KOPT-K1 (cell line): Measurements from ENCODE around the gene UGT3A2.
A peak's percentile ranks its signal among the peaks of the same experiment; 100 is the strongest.

ENCODE experiments used
- H3K27ac ChIP-seq: fragments of 200-600 bp; sonication (generic); 2 replicates; pipeline ENCODE4 v1.5.1; 2016; ENCODE audit warnings: antibody characterized with exemption, mild to moderate bottlenecking, low read depth, low read length; ENCODE audit not compliant: poor library complexity, severe bottlenecking
- H3K36me3 ChIP-seq: fragments of 200-600 bp; sonication (generic); 2 replicates; pipeline ENCODE4 v1.5.1; 2017; ENCODE audit warnings: antibody characterized with exemption, mild to moderate bottlenecking, low read length, moderate library complexity; ENCODE audit not compliant: insufficient read depth
- H3K9me3 ChIP-seq: fragments of 200-600 bp; sonication (generic); 2 replicates; pipeline ENCODE4 v1.5.1; 2017; ENCODE audit warnings: antibody characterized with exemption, low read length, mild to moderate bottlenecking; ENCODE audit not compliant: insufficient read depth, poor library complexity, severe bottlenecking

UGT3A2 gene, protein sequence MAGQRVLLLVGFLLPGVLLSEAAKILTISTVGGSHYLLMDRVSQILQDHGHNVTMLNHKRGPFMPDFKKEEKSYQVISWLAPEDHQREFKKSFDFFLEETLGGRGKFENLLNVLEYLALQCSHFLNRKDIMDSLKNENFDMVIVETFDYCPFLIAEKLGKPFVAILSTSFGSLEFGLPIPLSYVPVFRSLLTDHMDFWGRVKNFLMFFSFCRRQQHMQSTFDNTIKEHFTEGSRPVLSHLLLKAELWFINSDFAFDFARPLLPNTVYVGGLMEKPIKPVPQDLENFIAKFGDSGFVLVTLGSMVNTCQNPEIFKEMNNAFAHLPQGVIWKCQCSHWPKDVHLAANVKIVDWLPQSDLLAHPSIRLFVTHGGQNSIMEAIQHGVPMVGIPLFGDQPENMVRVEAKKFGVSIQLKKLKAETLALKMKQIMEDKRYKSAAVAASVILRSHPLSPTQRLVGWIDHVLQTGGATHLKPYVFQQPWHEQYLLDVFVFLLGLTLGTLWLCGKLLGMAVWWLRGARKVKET

DNA sequence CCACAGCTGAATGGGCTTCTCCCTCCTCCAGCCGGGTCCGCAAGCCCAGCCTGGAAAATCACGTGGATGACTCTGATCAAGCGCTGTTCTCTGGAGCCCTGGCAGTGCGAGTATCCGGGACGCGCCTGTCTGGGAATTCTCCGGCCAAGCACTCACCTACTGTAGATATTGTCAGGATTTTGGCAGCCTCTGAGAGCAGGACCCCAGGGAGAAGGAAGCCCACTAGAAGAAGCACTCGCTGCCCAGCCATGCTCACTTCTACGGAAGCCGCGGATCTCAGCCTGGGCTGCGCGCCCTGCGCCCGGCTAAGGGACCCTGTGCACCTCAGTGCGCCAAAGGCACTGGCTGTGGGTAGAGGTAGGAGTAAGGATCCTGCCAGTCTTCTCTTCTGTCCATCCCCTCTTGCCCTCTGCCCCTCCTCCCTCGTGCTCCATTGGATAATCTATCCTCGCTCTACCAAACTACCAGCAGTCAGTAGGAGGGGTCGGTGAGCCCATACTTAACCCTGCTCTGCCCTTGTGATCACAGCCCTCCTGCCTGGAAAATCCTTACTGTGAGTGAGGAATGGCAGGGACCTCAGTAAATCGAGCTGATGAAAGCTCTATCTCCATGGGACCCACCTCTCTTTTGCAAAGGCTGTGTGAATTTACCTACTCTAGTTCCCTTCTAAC, at the start of gene UGT3A2:
TSS of gene UGT3A2 (minus strand) at position 343 of the 671 bp plus-strand sequence. CDS start at position 250, 93 bp downstream.
- H3K9me3 ChIP-seq, result no peaks in the 10 kb centered on the region
- H3K27ac ChIP-seq, result no peak within 1 kb of the TSS
- no peaks in the 10 kb centered on the region for H3K36me3 ChIP-seq

DNA sequence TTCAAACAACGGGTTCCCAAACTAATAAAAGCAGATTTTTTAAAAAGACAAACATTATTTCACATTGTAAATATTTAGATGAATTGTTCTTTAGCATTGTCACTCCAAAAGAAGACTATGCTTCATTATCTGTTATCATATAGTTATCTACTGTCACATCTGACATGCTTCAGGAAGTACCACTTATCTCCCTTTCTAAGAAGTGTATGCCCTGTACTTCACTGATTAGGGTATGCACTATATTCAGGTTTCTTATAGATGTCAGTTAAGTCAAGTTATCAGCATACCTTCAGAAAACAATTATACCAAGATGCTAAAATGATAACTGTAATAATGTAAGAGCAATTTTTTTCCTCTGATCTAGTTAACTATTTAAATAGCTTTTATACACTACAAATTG, 44.6 kb upstream of the UGT3A2 start:
- no peak overlapping the region for H3K27ac ChIP-seq
- peaks cover 51% of the 10 kb centered on the region for H3K36me3 ChIP-seq
- H3K9me3 ChIP-seq, result no peaks in the 10 kb centered on the region

DNA sequence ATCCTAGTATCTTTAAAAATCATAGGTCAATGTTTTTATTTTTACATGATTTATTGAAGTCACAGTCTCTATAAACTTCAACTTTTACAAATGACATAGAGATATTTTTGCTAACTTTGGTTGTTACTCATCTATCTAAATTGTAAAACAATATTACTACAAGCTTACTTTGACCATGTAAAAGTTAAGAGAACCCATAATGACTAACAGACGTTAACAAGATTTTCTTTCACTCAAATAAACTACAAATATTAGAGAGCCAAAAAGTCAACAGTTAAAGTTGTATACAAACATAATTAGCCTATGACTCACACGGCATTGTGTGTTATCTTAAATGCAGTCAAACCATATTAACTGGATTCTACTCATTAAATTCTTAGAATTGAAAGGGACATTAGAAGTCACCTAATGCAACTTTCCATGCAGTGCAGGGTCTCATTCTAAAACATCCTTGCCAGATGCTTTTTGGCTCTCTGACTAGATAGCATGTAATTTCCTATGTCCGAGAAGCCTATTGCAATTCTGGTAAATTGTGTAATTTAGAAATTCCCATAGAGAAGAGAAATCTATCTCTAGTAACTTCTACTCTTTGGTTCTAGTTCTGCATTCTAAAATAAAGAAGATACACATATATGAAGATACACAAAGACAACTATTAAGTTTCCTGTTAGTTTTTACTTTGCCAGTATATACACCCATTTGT, 42.2 kb upstream of the UGT3A2 start:
- no peak overlapping the region for H3K27ac ChIP-seq
- H3K36me3 ChIP-seq, result peaks cover 50% of the 10 kb centered on the region
- no peaks in the 10 kb centered on the region for H3K9me3 ChIP-seq

DNA sequence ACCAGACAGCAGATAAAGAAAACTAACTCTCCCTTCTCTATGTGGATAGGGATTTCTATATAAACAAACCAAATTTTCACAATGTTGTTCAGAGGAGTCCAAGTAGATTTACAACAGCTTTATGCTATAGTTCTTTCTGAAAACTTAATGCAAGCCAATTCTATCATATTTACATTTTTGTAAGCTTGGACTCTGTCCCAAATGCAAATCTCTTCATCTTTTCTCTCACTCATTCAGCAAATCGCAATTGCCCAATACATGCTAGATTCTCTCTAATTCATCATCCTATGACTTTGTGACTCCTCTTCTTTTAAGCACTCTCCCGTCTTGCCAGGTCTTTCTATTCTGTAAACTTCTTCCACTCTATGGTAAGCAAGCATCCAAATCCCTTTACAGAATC, 39.1 kb upstream of the UGT3A2 start:
- H3K27ac ChIP-seq, result no peak overlapping the region
- H3K36me3 ChIP-seq, result peaks cover 48% of the 10 kb centered on the region
- no peaks in the 10 kb centered on the region for H3K9me3 ChIP-seq

DNA sequence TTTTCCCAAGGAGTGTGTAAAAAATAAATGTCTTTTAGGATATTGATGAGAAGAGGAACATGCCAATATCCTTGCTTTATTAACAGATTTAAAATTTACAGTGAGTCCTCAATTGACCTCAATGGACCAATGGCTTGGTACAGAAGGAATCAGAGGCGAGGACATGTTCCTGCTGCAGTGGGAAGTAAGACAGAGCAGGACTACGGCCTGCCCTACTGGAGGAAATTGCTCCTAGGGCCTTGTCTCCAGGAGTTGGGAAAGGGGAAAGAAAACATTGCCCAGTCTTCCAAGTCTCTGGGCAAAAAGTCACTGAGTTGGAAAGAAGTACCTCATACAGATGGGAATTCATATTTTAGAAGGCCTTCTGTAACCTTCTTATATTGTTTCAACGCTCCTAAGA, 33.1 kb upstream of the UGT3A2 start:
- H3K36me3 ChIP-seq, result peaks cover 9% of the 10 kb centered on the region
- H3K9me3 ChIP-seq, result no peaks in the 10 kb centered on the region
- H3K27ac ChIP-seq, result no peak overlapping the region

DNA sequence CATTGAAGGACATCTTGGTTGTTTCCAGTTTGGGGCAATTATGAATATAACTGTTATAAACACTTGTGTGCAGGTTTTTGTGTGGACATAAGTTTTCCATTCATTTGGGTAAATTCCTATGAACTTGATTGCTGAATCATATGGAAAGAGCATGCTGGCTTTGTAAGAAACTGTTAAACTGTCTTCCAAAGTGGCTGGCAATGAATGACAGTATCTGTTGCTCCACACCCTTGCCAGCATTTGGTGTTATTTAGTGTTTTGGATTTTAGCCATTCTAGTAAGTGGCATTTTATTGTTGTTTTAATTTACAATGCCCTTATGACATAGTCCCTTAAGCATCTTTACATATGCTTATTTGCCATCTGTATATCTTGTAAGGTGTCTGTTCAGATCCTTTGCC, 29.8 kb upstream of the UGT3A2 start:
- Histone ChIP-seq H3K9me3 (no peaks in the 10 kb centered on the region), H3K36me3 (no peaks in the 10 kb centered on the region), H3K27ac (no peak overlapping the region)

DNA sequence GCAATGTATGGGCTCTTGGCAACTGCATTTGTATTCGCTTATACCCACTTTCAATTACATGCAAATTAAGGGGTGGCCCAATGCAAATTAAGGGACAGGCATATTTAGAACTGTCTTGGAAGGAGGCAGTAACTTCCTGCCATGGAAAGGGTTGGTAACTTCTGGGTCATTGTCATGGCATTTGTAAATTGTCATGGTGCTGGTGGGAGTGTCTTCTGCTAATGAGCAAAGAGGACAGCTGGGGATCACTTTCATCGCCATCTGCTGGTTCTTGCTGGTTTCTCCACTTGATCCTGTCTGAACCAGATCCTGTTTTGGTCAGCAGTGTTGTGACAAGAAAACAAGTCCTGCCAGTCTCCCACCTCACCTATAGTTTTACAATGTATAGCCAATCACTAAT, 23.3 kb upstream of the UGT3A2 start:
- peaks cover 3% of the 10 kb centered on the region for H3K9me3 ChIP-seq
- H3K36me3 ChIP-seq, result no peaks in the 10 kb centered on the region
- H3K27ac ChIP-seq, result no peak overlapping the region

DNA sequence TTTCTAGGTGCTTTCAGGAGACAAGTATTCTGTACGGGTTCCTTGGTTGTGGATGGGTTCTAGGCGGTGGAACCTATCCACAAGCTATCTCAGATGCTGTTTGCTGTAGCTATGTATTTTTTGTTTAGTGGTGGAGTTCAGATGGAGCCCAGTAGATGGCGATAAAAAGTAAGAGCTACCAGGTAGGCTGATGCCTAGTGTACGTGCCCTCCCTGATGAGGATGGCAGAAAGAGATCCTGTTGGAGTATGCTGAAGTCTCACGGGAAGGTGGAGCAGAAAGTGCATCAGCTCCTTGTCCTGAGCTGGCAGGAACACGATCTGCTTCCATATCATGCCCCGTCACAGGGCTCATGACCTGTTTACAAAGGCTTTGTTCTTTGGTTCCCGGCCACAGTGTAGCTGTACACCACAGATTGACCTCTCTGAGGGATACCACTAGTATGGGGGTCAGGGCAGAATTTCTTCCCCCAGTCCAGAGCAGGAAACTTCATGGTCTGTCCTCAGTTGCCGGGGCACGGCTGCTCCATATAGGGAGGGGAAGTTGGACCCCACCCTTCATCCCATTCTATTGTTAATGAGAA, 12.6 kb upstream of the UGT3A2 start:
- H3K27ac ChIP-seq, result no peak overlapping the region
- H3K9me3 ChIP-seq, result no peaks in the 10 kb centered on the region
- H3K36me3 ChIP-seq, result no peaks in the 10 kb centered on the region

DNA sequence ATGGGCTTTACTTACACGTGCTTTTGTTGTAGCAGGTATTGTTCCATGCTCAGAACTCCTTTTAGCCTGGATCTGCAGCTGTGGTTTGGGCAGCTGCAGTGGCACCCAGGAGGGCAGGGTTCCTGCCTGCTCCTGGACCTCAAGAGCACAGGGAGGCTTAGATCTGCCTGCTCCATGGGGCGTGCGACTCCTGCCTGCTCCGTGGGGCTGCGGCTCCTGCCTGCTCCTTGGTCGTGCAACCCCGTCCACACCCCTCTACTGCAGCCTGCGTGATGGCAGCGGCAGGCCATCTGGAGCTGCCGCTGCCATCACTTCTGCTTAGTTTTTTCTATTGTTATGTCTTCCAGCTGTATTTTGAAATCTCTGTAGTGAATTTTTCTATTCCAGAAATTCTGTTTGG, 11.7 kb upstream of the UGT3A2 start:
- Histone ChIP-seq H3K9me3 (no peaks in the 10 kb centered on the region), H3K27ac (no peak overlapping the region), H3K36me3 (no peaks in the 10 kb centered on the region)

DNA sequence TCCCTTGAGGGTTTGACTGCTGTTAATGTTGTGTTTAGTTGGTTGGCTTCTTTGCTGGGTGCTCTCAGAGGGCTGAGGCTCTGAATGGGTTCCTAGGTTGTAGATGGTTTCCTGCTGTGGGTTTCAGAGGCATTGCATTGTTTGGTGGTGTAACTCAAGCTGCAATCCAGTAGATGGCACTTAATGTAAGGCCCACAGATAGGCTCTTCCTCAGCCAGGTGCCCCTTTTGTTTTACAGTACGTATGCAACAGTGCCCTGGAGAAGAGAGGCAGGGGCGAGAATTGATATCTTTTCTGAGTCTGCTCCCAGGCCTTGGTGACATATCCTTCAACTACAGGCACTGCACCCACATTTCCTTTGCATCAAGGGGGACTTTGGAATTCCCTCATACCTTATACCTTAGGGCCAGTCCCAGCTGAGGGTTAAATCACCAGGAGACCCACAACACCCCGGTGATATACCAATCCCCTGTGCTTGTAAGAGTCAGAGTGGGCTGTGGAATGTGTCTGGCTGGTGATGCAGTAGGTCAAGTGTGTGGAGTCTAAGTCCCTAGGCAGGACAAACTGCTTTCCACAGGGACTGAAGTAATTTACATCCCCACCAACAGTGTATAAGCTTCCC, 7.0 kb upstream of the UGT3A2 start:
- no peaks in the 10 kb centered on the region for H3K36me3 ChIP-seq
- no peaks in the 10 kb centered on the region for H3K9me3 ChIP-seq
- no peak overlapping the region for H3K27ac ChIP-seq

DNA sequence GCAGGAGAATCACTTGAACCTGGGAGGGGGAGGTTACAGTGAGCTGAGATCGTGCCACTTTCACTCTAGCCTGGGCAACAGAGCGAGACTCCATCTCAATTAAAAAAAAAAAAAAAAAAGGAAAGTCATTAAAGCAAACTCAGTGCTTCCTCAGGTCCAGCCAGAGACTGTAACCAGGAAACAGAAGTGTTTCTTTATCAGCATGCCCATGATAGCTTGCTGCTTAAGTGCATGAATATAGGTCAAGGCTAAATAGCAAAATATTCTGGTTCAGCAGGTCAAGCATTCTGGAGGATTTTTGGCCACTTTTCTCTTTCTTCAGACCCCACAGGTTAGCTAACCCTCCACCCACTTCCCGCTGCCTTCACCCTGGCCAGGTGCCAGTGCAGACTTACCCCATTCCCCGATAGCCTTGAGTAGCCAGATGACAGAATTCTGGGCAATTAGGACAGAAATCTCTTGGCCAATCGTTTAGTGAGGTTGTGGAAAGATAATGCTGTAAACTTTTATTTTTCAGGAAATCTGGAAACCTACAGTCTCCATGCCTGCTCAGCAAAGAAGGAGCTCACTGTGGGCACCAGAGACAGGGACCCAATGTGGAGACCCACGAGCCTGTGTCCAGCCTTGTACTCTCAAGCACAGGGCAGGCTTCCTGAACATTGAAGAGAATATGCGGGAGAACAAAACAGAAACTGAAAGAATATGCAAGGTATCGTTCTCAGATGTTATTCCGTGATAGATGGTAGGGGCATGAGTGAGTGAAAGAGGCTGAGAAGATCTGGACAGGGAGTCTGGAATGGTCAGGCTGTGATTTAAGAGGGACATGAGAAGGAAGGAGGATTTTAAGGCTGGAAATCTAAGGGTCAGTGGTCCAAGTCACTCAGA, 4.2 kb upstream of the UGT3A2 start:
- H3K36me3 ChIP-seq, result no peaks in the 10 kb centered on the region
- no peaks in the 10 kb centered on the region for H3K9me3 ChIP-seq
- H3K27ac ChIP-seq, result peak overlapping the region; percentile 66

DNA sequence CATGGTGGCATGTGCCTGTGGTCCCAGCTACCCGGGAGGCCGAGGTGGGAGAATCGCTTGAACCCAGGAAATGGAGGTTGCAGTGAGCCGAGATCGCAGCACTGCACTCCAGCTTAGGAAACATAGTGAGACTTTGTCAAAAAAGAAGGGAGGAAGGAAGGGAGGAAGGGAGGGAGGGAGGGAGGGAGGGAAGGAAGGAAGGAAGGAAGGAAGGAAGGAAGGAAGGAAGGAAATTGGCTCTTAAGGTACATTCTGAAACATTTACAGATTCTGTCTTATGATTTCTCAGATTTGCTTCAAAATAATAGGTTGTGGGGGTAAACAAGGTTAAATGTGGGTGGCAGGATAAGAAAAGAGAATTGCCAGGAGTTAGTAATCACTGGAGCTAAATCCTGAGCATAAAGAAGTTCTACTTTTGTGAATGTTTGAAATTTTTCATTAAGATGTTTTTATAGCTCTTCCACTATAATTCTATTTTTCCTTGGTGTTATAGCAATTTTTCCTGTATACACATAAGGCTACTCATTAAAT, 2.1 kb upstream of the UGT3A2 start:
- no peak overlapping the region for H3K27ac ChIP-seq
- no peaks in the 10 kb centered on the region for H3K36me3 ChIP-seq
- no peaks in the 10 kb centered on the region for H3K9me3 ChIP-seq

DNA sequence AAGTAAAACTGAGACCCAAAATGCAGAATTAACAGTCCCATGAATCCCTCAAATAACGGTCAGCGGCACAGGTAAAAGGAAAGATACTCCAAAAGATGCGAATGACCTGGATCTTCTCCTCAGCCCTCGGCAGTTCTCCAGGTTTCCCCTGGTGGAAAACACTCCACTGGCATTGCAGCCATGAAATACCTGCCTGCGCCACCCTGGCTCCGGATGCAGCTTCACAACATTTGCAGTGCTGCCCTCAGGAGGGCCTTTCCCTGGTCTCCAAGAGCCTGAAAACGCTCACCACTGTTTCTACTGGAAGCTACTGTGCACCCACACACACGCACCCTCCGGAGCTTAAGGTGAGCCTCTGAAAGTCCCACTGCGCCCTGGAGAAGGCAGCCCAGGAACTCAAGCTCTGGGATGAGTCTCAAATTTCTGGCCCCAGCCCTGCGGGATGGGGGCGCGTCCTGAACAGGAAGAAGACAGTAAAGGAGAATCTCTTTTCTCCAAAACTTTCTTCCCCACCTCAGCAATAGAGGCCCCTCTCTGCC, 612 bp downstream of the UGT3A2 start:
- Histone ChIP-seq H3K27ac (no peak overlapping the region), H3K36me3 (no peaks in the 10 kb centered on the region), H3K9me3 (no peaks in the 10 kb centered on the region)
